GM21528 (cell line): ENCODE measurements around the gene PCSK9.

Experiments
- ATAC-seq: cut with Tn5 transposase; IDR thresholded peaks from one replicate; pipeline ENCODE4 v1.9.1; 2021; ENCODE audit warnings: mild to moderate bottlenecking, moderate library complexity; ENCODE audit not compliant: unreplicated experiment, low FRiP score

The PCSK9 gene

DNA sequence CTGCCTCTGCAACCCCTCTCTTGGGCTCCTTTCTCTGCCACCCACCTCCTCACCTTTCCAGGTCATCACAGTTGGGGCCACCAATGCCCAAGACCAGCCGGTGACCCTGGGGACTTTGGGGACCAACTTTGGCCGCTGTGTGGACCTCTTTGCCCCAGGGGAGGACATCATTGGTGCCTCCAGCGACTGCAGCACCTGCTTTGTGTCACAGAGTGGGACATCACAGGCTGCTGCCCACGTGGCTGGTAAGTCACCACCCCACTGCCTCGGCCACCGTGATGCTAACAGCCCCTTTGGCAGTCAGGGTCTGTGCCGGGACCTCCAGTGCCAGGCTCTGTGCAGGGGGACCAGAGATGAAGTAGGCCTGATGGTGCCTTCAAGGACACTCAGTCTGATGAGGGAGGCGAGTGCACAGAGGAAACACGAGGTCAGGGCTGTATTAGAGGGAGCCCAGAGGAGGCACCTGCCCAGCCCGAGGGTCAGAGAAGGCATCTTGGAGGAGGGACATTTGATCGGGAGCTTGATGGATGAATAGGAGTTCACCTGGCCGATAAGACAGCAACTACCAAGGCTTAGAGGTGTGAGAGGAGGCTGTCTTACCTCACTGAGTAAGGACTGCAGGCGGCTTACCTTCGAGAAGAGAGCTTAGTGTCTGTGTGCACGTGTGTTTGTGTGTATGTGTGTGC, 18.1 kb downstream of the PCSK9 start:
- no peak for ATAC-seq

DNA sequence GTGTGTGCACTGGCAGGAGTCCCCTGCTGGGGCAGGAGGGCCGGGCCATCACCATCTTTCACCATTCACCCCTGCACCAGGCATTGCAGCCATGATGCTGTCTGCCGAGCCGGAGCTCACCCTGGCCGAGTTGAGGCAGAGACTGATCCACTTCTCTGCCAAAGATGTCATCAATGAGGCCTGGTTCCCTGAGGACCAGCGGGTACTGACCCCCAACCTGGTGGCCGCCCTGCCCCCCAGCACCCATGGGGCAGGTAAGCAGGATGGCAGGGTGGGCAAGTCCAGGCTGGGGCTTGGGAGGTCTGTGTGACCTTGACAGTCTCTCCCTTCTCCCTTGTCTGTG, 18.6 kb downstream of the PCSK9 start:
- no peak for ATAC-seq

DNA sequence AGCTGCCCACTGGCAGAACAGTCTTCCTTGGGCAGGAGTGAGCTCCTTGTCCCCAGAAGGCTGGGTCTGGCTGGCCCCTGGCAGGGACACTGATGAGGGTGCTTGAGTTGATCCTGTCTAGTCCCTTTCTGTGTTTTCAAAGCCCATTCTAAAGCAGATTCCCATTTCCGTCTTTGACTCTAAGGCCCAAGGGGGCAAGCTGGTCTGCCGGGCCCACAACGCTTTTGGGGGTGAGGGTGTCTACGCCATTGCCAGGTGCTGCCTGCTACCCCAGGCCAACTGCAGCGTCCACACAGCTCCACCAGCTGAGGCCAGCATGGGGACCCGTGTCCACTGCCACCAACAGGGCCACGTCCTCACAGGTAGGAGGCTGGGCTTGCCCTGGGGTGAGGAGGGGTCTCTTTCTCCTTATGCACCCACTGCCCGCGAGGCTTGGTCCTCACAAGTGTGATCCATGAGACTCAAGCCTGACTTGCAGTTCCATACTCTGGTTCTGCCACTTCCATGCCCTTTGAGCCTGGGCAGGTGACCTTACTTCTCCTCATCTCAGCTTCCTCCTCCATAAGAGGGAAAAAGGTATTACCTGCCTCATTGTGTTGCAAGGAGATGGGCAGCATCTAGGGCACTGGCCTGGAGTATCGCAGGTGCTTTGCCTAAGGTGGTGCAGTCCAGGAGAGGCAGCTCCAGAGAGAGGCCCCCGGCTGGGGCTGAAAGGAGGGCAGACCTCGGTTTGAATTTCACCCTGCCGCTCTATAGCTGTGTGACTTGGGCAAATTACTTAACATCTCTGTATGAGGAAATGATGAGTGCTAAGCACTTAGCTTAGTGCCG, 20.2 kb downstream of the PCSK9 start:
- no peak for ATAC-seq

GRCh38 chr1:55060133-55060999, 21.0 kb downstream of the PCSK9 start:
- ATAC-seq = no peak

- ATAC-seq = no peak
These were observed 21.8 kb downstream of the PCSK9 start for GRCh38 chr1:55061000-55061705.

DNA sequence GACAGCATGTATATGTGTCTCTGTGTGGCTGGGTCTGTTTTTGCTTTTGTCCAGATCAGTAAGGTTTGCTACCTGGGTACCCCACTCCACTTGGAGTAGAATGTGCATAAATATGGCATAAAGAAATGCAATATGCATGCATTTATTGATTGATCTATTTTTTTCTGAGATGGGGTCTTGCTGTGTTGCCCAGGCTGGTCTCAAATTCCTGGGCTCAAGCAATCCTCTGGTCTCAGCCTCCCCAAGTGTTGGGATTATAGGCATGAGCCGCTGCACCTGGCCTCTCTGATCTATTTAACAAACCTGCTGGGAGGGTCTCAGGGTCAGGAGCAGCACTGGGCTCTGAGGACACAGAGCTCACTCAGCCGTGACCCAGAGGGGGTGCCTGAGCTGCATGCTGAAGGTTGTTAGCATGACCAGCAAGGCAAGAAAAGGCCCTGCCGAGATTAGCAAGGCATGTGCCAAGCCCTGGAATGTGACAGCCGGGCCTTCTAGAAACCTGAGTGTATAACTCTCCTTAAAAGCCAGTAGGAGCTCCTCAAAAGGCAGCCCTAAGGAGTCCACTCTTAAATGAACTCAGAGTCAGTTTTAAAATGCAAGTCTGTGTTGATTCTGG, 22.5 kb downstream of the PCSK9 start:
- ATAC-seq = no peak

DNA sequence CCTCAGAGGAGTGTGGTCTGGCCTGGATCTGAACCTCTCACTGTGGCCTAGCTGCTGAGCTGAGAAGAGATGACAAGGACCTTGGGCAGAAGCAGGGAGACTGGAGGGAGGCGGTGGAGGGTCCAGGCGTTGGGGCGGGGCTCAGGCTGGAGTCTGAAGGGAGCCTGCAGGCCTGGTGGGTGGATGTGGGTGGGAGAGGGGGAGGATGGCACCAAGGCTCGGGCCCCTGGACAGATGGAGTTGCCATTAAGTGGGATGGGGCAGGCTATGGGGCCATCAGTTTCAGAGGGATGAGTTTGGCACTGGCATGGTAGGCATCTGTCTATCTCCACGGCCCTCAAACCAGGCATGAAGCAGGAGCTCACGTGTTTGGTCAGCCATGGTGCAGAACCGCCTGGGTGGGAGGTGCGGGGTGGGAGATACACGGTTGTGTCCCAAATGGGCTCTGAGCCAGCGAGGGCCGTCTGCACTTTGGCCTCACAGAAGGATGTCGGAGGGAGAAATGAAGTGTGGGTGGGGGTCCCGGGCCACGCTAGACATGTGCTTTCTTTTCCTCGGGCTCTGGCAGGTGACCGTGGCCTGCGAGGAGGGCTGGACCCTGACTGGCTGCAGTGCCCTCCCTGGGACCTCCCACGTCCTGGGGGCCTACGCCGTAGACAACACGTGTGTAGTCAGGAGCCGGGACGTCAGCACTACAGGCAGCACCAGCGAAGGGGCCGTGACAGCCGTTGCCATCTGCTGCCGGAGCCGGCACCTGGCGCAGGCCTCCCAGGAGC, 23.6 kb downstream of the PCSK9 start:
- ATAC-seq = no peak

- no peak for ATAC-seq
These were observed 24.2 kb downstream of the PCSK9 start for GRCh38 chr1:55063577-55063942.

DNA sequence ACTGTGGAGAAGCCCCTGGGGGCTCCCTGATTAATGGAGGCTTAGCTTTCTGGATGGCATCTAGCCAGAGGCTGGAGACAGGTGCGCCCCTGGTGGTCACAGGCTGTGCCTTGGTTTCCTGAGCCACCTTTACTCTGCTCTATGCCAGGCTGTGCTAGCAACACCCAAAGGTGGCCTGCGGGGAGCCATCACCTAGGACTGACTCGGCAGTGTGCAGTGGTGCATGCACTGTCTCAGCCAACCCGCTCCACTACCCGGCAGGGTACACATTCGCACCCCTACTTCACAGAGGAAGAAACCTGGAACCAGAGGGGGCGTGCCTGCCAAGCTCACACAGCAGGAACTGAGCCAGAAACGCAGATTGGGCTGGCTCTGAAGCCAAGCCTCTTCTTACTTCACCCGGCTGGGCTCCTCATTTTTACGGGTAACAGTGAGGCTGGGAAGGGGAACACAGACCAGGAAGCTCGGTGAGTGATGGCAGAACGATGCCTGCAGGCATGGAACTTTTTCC, 24.8 kb downstream of the PCSK9 start:
- ATAC-seq = no peak

- no peak for ATAC-seq
These were observed 25.5 kb downstream of the PCSK9 start for GRCh38 chr1:55064861-55065263.

GRCh38 chr1:55065648-55066047, 26.3 kb downstream of the PCSK9 start:
- ATAC-seq = no peak

DNA sequence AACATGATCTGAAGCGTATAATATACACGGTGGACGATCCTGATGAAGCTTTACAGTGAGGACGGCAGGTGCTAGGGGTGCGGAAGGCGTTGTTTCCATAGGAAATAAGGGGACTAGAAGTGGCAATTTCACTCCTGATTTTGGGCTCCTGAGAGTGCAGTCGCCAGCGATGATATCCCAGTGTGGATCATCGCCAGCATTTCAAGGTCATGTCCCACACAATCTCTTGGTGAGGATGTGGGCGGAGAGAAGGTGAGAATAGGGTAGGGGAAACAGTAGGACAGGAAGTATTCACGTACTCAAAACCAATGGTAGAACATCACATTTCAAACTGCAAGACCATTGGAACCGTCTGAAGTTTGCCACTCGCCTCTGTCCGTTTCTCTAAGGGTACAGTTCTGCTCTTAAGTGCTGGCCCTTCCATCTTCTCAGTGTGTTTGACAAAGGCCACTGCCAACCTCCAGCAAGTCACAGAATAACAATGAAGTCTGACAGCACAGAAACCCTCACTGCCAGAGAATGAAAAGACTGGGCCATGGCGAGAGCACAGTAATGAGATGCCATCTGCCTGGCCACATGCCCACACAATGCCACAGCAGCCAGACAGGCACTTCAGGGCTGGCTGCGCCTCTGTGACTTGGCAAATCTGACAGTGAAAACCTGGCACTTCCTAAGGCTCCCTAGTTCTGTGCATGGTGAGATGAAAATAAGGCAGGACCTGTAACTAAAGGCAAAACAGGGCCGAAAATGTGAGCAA, 27.9 kb downstream of the PCSK9 start:
- ATAC-seq = no peak

GRCh38 chr1:55067914-55068313, 28.6 kb downstream of the PCSK9 start:
- no peak for ATAC-seq

GRCh38 chr1:55068638-55069037, 29.3 kb downstream of the PCSK9 start:
- ATAC-seq = no peak

- no peak for ATAC-seq
These were observed 29.9 kb downstream of the PCSK9 start for GRCh38 chr1:55069280-55069679.

GRCh38 chr1:55070293-55071164, 31.2 kb downstream of the PCSK9 start:
- no peak for ATAC-seq

DNA sequence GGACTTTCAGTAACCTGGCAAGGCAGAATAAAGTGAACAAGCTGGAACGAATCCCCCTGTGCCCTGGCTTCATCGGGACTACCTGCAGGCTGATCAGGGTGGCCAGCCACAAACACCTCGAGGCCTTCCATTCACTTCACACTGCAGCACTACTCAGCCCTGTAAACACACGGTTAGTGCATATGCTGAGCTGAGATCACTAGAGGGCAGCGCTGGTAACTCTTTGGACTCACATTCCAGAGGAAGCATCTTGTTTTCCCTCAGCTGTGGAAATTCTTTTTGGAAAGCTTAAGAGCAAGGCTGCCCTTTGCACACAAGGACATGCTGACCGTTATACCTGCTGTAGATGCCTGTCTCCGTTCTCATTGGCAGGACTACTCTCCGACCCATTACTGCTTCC, 32.1 kb downstream of the PCSK9 start:
- no peak for ATAC-seq
